WTC11 (cell line): Measurements from ENCODE around the gene LAPTM4A.

ENCODE experiments used
- CREB1 ChIP-seq: sonication (generic); formaldehyde crosslinking; IDR thresholded peaks from 2 replicates; pipeline ENCODE4 v1.8.0; 2023; ENCODE audit warnings: mild to moderate bottlenecking, missing genetic modification reagents
- ETV6 ChIP-seq: sonication (generic); formaldehyde crosslinking; IDR thresholded peaks from 2 replicates; pipeline ENCODE4 v1.8.1; 2022; ENCODE audit warnings: mild to moderate bottlenecking, missing genetic modification reagents
- FOXJ3 ChIP-seq: sonication (generic); formaldehyde crosslinking; IDR thresholded peaks from 2 replicates; pipeline ENCODE4 v1.9.0; 2021; ENCODE audit warnings: missing genetic modification reagents, mild to moderate bottlenecking, borderline replicate concordance
- NFYB ChIP-seq: sonication (generic); formaldehyde crosslinking; conservative IDR thresholded peaks from 2 replicates; pipeline ENCODE4 v1.8.0; 2022; ENCODE audit warnings: low read depth, missing genetic modification reagents
- NR3C1 ChIP-seq: sonication (generic); formaldehyde crosslinking; conservative IDR thresholded peaks from 2 replicates; pipeline ENCODE4 v1.8.1; 2023; ENCODE audit warnings: low read depth, mild to moderate bottlenecking, missing genetic modification reagents
- TF ChIP-seq, protein P1 (sequence below): sonication (generic); formaldehyde crosslinking; IDR thresholded peaks from 2 replicates; pipeline ENCODE4 v1.8.1; 2022; ENCODE audit warnings: missing genetic modification reagents, borderline replicate concordance
- TF ChIP-seq, protein P2 (sequence below): sonication (generic); formaldehyde crosslinking; IDR thresholded peaks from 2 replicates; pipeline ENCODE4 v1.8.1; 2022; ENCODE audit warnings: low read depth, missing genetic modification reagents, borderline replicate concordance
- TF ChIP-seq, protein P3 (sequence below): fragments of 200-600 bp; IDR thresholded peaks from 2 replicates; pipeline ENCODE4 v1.8.0; 2022; ENCODE audit warnings: antibody characterized with exemption

DNA sequence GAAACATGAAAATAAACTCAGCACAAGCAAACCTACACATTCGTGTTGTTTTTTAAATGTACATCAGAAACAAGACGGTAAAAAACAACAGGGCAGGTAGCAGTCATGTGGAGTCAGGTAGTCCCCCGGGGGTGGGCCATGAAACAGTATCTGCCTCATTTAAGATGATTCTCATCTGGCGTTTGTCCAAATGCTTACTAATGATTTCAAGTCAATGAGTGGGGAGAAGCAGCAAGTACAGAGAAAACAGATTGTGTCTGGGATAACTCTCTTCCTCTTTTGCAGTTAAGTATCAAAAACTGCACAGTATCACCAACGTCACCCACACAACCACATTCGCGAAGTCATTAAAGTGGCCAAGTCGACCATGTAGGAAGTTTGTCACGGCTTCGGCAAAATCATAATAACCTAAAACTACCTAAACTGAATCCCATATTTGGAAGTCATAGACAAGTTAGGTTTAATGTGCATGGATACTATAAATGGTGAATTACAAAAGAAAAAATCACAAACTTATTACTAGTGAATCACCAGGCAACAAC, 1.3 kb downstream of the LAPTM4A start:
- TF ChIP-seq FOXJ3, result no peak
- no peak for TF ChIP-seq NR3C1
- TF ChIP-seq NFYB (CRISPR knock-in tag), result no peak
- TF ChIP-seq CREB1 (CRISPR knock-in tag), result no peak
- no peak for TF ChIP-seq ETV6 (CRISPR knock-in tag)
- TF ChIP-seq, protein P1, sequence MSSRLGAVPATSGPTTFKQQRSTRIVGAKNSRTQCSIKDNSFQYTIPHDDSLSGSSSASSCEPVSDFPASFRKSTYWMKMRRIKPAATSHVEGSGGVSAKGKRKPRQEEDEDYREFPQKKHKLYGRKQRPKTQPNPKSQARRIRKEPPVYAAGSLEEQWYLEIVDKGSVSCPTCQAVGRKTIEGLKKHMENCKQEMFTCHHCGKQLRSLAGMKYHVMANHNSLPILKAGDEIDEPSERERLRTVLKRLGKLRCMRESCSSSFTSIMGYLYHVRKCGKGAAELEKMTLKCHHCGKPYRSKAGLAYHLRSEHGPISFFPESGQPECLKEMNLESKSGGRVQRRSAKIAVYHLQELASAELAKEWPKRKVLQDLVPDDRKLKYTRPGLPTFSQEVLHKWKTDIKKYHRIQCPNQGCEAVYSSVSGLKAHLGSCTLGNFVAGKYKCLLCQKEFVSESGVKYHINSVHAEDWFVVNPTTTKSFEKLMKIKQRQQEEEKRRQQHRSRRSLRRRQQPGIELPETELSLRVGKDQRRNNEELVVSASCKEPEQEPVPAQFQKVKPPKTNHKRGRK (CRISPR knock-in tag), result no peak
- TF ChIP-seq, protein P2, sequence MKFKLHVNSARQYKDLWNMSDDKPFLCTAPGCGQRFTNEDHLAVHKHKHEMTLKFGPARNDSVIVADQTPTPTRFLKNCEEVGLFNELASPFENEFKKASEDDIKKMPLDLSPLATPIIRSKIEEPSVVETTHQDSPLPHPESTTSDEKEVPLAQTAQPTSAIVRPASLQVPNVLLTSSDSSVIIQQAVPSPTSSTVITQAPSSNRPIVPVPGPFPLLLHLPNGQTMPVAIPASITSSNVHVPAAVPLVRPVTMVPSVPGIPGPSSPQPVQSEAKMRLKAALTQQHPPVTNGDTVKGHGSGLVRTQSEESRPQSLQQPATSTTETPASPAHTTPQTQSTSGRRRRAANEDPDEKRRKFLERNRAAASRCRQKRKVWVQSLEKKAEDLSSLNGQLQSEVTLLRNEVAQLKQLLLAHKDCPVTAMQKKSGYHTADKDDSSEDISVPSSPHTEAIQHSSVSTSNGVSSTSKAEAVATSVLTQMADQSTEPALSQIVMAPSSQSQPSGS (CRISPR knock-in tag), result no peak
- TF ChIP-seq, protein P3, sequence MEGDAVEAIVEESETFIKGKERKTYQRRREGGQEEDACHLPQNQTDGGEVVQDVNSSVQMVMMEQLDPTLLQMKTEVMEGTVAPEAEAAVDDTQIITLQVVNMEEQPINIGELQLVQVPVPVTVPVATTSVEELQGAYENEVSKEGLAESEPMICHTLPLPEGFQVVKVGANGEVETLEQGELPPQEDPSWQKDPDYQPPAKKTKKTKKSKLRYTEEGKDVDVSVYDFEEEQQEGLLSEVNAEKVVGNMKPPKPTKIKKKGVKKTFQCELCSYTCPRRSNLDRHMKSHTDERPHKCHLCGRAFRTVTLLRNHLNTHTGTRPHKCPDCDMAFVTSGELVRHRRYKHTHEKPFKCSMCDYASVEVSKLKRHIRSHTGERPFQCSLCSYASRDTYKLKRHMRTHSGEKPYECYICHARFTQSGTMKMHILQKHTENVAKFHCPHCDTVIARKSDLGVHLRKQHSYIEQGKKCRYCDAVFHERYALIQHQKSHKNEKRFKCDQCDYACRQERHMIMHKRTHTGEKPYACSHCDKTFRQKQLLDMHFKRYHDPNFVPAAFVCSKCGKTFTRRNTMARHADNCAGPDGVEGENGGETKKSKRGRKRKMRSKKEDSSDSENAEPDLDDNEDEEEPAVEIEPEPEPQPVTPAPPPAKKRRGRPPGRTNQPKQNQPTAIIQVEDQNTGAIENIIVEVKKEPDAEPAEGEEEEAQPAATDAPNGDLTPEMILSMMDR, result no peak
